DMS79 treated with DMSO at 0.1 percent for 48 hours (cell line): ENCODE measurements around the gene PLA2G12A.

Experiments
- DNase-seq: peaks from one replicate; lab custom pipeline; 2025; lab: John Stamatoyannopoulos, UW

PLA2G12A gene

DNA sequence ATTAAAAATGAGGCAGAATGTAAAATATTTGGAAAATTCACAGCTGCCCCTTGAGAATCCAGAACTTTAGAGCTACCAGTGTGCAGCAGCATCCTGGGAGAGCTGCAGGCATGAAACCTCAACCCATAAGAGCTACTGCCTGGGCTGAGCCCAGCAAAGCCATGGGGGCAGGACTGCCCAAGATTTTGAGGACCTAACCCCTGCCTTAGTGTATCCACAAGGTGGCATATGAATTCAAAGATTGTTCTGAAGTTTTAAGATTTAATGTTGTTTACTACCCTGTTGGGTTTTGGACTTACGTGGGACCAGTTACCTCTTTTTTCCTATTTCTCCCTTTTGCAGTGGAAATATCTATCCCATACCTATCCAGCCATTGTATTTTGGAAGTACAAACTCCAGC, 53.0 kb downstream of the PLA2G12A start:
- no peak for DNase-seq

DNA sequence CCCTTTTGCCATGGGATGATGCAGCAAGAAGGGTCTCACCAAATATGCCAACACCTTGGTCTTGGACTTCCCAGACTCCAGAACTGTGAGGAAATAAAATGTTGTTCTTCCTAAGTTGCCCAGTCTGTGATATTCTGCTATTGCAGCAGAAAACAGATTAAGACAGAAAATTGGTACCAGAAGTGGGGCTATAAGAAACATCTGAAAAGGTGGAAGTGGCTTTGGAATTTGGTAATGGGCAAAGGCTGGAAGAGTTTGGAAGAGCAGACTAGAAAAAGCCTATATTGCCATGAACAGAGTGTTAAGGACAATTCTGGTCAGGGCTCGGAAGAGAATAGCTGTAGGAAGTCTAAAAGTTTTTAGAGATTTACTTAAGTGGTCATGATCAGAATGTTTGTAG, 54.0 kb downstream of the PLA2G12A start:
- DNase-seq = no peak

DNA sequence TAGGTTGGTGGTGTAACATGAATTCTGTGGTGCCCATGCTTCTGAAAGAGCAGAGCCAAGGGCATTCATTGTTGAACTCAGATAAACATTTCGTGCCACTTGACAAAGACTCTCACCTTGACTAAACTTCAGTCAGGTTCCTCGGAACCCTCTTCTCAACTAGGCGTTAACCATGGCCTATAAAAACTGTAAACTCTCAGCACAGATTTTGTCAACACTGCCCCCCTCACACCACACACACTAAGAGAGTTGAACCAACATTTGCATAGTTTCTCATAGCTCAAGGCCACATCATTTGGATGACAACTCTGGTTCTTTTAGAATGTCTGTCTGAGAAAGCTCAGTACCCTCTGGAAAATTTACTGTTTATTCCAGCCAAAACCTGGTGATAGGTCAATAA, 54.7 kb downstream of the PLA2G12A start:
- no peak for DNase-seq

DNA sequence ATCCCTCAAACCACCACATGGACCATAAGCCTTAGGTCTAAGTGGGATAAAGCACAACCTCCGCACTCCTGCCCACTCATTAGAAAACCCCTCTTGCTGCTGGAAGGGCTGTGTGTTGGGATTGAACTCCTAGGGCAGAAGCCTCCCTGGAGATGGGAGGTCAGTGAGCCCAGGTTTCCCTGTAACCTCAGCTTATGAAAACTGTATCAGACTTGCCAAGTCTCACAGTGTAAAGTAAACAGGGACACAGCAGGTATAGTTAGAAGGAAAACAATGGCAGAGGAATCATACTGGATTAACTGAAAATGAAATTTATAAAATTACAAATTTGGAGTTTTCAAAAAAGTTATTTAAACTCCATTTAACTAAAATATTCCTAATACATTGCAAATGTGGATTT, 56.6 kb downstream of the PLA2G12A start:
- DNase-seq = no peak

DNA sequence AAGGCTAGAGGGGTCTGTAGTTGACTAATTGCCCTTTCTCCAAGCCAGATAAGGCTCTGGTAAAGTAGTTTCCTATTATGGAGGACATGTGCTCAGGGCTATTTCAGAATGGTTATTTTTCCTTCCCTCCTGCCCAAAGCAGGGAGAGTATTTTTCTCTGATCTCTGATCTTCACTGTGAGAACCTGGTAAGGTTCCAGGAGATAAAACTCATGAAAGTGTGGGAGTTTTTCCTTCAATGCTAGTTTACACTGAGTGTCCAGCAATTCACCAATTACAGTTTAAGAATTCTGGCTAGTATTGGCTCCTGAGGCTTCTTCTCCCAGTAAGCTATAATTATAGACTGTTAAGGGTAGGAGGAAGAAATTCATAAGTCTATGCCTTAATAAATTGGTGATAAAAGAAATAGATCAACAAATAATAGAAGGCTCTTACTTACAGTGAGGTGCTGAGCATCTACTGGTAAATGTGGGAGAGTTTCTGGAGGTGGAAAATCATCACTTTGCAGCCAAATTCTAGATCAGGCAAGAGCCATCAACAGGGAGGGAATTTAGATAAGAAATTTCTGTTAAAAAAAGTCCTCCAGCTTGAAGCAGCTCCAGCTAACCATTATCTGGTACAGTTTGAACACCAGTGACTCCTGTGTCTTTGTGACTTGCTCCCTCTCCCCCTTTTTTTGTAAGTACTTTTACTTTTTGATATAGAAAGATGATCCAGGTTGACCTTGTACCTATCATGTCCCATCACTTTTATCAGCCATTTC, 57.5 kb downstream of the PLA2G12A start:
- DNase-seq = no peak

DNA sequence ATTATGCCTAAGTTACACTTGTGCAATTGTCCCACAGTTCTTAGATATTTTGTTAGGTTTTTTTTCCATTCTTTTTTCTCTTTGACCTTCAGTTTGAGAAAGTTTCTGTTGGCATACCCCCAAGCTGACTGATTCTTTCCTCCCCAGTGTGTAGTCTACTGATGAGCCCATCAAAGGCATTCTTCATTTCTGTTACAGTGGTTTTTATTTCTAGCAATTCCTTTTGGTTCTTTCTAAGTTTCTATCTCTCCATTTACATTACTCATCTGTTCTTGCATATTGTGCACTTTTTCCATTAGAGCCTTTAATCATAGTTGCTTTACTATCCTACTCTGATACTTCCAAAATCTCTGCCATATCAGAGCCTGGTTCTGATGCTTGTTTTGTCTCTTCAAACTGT, 58.5 kb downstream of the PLA2G12A start:
- DNase-seq = no peak

DNA sequence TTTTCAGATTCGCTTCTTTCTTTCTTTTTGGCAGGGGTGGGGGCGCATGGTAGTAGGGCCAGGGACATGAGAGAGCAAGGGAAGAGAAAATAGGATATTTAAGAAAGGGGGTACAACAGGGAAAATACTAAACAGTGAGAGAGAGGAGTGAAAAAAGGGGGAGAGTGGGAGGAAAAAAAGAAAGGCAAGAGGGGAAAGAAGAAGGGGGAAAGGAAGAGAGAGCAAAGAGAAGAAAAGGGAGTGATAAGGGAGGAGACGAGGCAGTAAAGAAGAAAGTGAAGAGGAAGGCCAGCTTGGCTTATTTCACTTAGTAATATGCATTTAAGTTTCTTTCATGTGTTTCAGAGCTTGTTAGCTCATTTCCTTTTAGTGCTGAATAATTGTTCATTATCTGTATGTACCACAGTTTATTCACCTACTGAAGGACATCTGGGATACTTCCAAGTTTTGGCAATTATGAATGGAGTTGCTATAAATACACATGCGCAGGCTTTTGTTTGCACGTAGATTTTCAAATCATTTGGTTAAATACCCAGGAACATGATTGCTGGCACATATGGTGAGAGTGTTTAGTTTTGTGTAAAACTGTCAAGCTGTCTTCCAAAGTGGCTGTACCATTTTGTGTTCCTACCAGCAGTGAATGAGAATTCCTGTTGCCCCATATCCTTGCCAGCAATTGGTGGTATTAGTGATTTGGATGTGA, 63.9 kb downstream of the PLA2G12A start:
- DNase-seq = no peak

DNA sequence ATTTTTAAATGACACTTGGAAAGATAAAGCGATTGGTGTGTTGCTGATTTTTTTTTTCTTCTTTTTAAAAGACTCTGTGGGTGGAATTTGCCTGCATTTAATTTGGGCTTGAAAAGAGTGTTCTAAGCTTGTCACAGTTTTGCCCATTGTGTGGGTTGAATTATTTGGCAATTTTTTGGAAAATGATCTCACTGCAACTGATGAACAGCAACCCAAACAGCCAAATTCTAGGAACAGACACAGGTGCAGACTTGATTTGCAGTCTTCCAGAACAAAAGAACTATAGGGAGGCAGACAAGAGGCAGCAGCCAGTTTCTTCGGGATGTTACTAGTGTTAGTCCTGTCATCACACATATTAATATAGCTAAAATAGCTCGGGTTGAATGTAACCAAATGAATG, 67.1 kb downstream of the PLA2G12A start:
- no peak for DNase-seq

DNA sequence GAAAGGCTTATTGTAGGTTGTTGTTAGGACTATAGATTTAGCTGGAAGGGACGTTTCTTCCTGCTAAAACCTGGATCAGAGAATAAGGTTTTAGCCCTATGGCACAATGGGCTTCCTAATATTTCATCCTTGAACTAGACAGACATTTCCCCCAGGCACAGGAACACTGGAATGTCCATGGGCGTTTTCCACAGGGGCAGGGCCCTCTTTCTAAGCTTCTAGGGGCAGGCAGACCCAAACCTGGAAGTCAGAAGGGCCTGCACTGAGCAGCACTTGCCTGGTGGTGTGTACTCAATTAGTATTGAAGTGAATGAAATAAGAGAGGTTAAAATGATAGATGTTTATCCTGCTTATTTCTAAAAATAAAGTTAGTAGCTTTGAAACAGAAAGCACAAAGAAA, 67.8 kb downstream of the PLA2G12A start:
- DNase-seq = no peak
